Suprapubic skin (tissue), 3 donors: ENCODE data around the gene MAPK13.

Source experiments
- CTCF ChIP-seq, 2 donors: fragments of 200-600 bp in 1 of 2; fragments of 450-650 bp in 1 of 2; sonication (generic) in 1 of 2; IDR thresholded peaks; one replicate each; pipeline ENCODE4 v1.5.1; 2016 to 2019; ENCODE audit warnings: antibody characterized with exemption in 2 of 2, mild to moderate bottlenecking in 1 of 2, moderate library complexity in 1 of 2
- EP300 ChIP-seq: sonication (generic); formaldehyde crosslinking; IDR thresholded peaks from one replicate; pipeline ENCODE4 v1.6.1; 2017; ENCODE audit warnings: antibody characterized with exemption

DNA sequence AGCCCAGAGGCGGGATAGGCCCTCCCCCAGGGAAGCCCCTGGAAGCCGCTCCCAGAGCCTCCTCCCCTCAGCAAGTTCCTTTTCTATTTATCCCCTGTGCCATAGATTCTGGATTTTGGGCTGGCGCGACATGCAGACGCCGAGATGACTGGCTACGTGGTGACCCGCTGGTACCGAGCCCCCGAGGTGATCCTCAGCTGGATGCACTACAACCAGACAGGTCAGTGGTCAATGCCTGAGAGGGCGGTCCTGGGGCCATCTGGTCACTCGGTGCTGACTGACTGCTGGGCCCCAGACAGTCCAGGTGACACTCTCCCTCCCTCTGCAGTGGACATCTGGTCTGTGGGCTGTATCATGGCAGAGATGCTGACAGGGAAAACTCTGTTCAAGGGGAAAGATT, 6.2 kb downstream of the MAPK13 start:
- TF ChIP-seq CTCF (IDR thresholded peaks at IDR 0.05) (no peak), EP300 (no peak)
